NCI-H2107 (cell line): ENCODE results near the gene EFNA3.

Experiments
- DNase-seq: peaks from one replicate; lab custom pipeline; 2025; lab: John Stamatoyannopoulos, UW

The EFNA3 gene, protein sequence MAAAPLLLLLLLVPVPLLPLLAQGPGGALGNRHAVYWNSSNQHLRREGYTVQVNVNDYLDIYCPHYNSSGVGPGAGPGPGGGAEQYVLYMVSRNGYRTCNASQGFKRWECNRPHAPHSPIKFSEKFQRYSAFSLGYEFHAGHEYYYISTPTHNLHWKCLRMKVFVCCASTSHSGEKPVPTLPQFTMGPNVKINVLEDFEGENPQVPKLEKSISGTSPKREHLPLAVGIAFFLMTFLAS

DNA sequence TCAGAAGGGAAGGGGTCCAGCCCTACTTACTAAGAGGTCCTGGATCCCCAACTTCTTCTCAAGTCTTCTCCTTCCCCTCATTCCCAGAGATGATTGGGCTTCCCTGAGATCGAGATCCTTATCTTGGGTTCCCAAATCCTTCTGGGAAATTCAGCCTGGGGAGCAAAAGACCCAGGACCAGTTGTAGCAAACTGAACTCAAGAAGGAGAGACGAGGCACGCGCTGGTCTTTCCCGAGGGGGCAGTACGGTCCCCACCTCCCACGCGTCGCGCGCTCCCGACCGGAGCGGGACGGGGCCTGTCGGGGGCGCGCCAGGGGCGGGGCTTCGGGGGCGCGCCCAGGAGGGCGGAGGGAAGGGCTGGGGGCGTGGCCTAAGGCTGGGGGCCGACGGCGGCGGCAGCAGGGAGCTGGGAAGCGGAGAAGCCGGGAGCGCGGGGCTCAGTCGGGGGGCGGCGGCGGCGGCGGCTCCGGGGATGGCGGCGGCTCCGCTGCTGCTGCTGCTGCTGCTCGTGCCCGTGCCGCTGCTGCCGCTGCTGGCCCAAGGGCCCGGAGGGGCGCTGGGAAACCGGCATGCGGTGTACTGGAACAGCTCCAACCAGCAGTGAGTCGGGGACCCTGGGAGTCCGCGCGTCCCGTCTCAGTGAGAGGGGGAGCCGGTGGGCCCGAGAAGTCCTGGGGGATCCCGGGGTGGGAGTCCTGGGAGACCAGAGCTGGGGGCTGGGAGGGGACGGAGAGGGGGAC lies at the start of gene EFNA3:
EFNA3 (plus strand) TSS at position 369 of the 741 bp plus-strand sequence; CDS start at position 474, 105 bp downstream.
- no peak for DNase-seq

GRCh38 chr1:155029513-155030242 lies 49.0 kb upstream of the EFNA3 start:
- no peak for DNase-seq

DNA sequence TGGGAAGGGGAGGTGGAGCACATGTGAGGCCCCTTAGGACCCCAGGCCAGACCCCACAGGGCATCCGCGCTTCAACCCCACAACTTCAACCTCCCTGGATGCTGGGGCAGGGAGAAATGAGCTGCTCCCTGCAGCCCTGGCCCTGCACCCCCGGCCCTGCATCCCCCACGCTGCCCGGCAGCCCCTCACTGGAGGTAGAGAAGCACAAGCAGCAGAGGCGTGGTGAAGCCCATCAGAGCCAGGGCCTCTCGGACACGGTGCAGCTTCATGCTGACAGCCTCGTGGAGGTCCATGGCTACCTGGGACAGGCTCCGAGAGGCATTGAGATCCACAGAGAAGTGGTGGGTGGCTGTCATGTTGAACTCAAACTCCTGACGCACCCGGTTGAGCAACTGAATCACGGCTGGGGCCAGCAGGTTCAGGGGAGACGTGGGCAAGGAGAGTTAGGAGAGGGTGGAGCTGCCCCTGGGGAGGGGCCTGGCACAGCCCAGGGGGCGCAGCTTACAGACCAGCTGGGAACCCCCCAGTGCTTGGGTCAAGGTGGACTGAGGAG lies 48.3 kb upstream of the EFNA3 start:
- no peak for DNase-seq

- no peak for DNase-seq
Observed at GRCh38 chr1:155030899-155031298, 47.7 kb upstream of the EFNA3 start.

- no peak for DNase-seq
Observed at GRCh38 chr1:155032886-155033285, 45.8 kb upstream of the EFNA3 start.

- no peak for DNase-seq
Observed at GRCh38 chr1:155033524-155033923, 45.1 kb upstream of the EFNA3 start, which contains the start of the genes DCST1 and DCST2. DCST1 (plus strand) TSS chr1:155033824; CDS start chr1:155034037, 213 bp downstream. DCST2 (minus strand) TSS chr1:155033781; CDS start chr1:155033701, 80 bp downstream.

DNA sequence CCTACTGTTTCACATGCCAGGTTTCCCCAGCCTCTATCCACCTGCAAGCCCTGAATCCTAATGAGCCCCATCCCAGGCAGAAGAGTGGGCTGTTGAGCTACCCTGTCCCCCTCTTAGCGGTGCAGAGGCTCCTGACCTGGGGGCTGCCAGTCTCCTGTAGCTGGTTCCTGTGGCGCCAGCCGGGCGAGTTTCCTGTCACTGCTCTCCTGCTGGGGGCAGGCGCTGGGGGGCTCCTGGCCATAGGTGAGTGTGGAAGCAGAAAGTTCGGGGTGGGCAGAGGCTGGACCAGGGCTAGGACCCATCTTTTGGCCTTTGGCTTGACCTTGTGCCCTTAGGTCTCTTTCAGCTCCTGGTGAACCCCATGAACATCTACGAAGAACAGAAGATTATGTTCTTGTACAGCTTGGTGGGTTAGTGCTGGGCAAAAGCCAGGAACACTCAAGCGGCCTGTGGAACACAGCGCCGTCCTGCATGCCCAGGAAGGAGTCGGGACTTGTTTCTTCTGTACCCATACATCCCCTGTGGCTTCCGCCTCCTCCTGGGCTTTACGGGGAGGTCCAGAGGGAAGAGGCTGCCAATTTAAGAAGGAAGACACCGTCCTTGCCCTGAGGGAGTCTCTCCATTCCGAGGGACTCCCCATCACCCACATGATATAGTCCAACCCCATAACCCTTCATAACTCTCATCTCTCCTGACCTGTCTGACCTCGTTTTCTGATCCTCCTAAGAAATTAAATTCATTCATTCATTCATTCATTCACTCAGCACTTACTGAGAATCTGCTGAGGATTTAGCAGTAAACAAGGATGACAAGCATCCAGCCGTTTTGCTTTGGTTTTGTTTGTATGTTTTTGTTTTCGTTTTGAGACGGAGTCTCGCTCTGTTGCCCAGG lies 44.1 kb upstream of the EFNA3 start:
- no peak for DNase-seq

GRCh38 chr1:155035936-155036335 lies 42.7 kb upstream of the EFNA3 start:
- DNase-seq, result no peak

GRCh38 chr1:155037043-155037442 lies 41.6 kb upstream of the EFNA3 start:
- peak; percentile 41 for DNase-seq

DNA sequence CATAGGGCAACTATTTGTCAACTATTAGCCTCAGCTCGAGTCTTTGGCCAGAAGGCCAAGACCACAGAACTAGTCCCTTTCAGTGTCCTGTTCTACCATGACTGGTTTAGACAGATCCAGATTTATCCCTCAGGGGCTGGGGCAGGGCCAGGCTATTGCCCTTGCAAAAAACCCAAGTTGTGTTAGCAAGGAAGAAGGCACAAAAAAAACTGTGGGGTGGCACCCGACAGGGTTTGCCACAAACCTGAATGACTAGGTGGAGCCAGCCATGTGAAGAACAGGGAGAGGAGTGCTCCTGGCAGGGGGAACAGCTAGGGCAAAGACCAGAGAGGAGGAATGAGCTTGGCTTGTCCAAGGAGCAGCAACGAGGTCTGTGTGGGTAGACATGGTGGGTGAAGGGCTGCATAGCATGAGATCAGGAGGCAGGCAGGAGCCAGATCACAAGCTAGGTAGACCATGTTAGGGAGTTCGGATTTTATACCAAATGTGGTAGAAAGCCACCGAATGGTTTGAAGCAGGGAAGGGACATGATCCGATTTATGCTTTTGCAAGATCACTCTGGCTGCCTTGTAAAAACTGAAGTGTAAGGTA lies 40.7 kb upstream of the EFNA3 start:
- no peak for DNase-seq

DNA sequence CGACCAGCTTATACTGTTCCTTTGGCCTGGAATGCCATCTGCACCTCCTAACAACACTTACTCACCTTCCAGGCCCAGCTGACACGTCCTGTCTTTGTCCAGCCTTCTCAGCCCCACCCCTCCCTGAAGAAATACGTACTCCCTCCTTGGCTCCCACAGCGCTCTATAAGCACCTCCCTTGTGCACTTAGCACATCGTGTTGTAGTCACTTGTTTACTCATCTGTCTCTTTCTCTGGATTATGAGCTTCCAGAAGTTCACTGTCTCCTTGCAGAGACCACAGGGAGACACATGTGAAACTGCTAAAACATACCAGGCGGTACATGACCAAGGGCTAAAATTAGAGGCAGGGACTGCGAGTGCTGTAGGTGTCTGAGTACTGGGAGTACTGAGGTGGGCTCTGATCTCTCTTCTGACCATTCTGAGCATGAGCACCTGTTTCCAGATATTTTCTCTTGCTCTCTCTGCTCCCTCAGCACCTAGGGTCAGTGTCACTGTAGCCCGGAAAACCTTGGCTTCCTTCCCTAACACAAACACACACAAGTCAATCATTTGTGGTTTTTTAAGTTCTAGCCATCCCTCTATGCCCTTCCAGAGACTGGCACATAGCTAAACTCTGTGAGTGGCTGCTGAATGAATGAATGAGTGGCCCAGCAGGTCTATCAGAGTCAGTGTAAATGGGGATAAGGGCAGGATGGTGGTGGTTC lies 39.9 kb upstream of the EFNA3 start:
- no peak for DNase-seq

GRCh38 chr1:155039308-155039669 lies 39.3 kb upstream of the EFNA3 start:
- DNase-seq, result no peak

- no peak for DNase-seq
Observed at GRCh38 chr1:155040358-155041093, 38.1 kb upstream of the EFNA3 start.

GRCh38 chr1:155042789-155043188 lies 35.8 kb upstream of the EFNA3 start:
- DNase-seq, result no peak

GRCh38 chr1:155043301-155043702 lies 35.3 kb upstream of the EFNA3 start:
- DNase-seq, result no peak

- DNase-seq, result no peak
Observed at GRCh38 chr1:155043793-155044192, 34.8 kb upstream of the EFNA3 start.

DNA sequence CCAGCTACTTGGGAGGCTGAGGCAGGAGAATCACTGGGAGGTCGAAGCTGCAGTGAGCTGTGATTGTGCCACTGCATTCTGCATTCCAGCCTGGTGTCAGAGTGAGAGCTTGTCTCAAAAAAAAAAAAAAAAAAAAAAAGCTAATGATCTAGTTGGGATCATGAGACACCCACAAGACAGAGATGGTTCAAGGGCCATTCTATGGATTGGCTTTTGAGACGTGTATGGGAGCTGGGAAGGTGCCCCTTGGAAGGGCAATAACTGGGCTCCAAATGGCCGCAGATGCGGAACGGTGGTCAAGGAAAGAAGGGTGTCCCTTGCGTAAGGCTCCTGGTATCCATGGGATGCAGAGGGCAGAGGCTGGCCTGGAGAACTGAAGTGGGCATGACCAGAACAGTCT lies 34.3 kb upstream of the EFNA3 start:
- DNase-seq, result no peak

DNA sequence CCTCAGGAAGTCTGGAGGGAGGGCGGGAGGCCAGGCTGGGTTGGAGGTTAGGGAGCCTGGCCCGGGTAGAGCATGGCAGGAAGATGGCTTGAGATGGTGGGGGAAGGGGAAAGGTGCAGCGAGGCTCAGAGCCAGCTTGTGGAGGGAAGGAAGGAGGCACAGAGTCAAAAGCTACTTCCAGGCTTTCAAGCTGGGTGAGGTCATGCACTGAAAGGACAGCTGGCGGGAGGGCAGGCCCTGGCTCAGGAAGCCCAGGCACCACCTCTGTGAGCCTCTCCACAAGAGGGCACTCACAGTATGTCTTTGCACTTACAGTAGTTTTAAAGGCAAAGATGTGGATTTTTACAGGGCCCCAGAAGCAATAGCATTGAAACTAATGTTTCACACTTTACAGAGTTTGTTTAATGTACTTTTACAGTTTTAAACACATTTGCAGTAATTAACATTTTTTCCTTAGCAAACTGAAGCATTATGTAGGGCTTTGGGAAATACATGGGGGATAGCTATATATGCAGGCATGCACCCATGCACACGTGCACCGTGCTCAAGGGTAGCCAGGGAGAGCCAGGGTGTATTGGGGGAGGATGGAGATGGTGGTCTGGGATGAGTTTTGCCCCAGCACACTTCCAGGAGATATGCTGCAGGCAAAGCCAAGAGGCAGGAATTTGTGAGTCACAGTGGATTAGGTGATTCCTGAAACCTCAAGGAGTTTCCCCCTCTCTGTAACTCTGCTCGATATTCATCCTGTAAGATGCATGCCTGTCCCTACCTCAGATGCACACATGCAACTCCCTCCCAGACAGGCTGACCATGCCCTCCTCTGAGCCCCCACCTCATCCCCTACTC lies 33.6 kb upstream of the EFNA3 start:
- no peak for DNase-seq
